Uterus (tissue), 2 donors: ENCODE data around the gene POLR2B.

ENCODE experiments used
- POLR2A ChIP-seq, 2 donors: fragments of 450-650 bp; IDR thresholded peaks; one replicate each; pipeline ENCODE4 v1.6.1; 2016; ENCODE audit warnings: antibody characterized with exemption in 2 of 2, mild to moderate bottlenecking in 1 of 2, moderate library complexity in 1 of 2
- TF ChIP-seq, protein P1 (sequence below), 4 experiments: fragments of 200-600 bp in 2 of 4; fragments of 450-650 bp in 2 of 4; sonication (generic) in 2 of 4; IDR thresholded peaks; one replicate each; pipeline ENCODE4 v1.5.1; 2016 to 2019; ENCODE audit warnings: antibody characterized with exemption in 4 of 4, mild to moderate bottlenecking in 2 of 4, moderate library complexity in 1 of 4

GRCh38 chr4:56981795-56982201, 3.1 kb downstream of the POLR2B start:
- TF ChIP-seq, protein P1, sequence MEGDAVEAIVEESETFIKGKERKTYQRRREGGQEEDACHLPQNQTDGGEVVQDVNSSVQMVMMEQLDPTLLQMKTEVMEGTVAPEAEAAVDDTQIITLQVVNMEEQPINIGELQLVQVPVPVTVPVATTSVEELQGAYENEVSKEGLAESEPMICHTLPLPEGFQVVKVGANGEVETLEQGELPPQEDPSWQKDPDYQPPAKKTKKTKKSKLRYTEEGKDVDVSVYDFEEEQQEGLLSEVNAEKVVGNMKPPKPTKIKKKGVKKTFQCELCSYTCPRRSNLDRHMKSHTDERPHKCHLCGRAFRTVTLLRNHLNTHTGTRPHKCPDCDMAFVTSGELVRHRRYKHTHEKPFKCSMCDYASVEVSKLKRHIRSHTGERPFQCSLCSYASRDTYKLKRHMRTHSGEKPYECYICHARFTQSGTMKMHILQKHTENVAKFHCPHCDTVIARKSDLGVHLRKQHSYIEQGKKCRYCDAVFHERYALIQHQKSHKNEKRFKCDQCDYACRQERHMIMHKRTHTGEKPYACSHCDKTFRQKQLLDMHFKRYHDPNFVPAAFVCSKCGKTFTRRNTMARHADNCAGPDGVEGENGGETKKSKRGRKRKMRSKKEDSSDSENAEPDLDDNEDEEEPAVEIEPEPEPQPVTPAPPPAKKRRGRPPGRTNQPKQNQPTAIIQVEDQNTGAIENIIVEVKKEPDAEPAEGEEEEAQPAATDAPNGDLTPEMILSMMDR (IDR thresholded peaks at IDR 0.05), result no peak
- TF ChIP-seq POLR2A (IDR thresholded peaks at IDR 0.05), result no peak
